ENCODE measurements around the gene CFAP46. TPM values are rescaled to one million over a fixed set of nuclear protein-coding genes. Genes with fewer than 3 reads are reported as not detected.

CFAP46 gene
- total and polyA plus RNA-seq, 10 of the 15 experiments (the other 5 are each of a cell fraction or from before 2014, with no cell fraction given) = 0.01 to 0.18 (median 0.03) TPM; not detected in 7

GRCh38 chr10:132832186-132832969 lies 110.0 kb downstream of the CFAP46 start:
- intact Hi-C loops (cut with micrococcal nuclease; ENCODE audit: unreplicated experiment) = no loop called here
- no peaks in the 10 kb centered on the region; the same call in 2 of the 3 replicates for H3K9me3 ChIP-seq (replicated peaks; ENCODE audit: control insufficient read depth, insufficient read depth, low read length)
- WGBS (ENCODE audit: insufficient coverage, insufficient replicate concordance, low lambda C conversion rate, missing lambda C conversion rate) = 57% methylated on average over 30 of the region's 30 CpGs
- ChIA-PET CTCF (no interaction called here), SMC1A (ENCODE audit: uncharacterized antibody, unreplicated experiment) (interaction anchor here (0.6 kb wide), 1 partner anchor 261 kb away, joined by 3 read pairs; no protein-coding TSS in a partner anchor), POLR2A (no interaction called here), RAD21 (ENCODE audit: unreplicated experiment) (no interaction called here)
- H3K36me3 ChIP-seq (ENCODE audit: control insufficient read depth in 2 of 2, insufficient read depth in 2 of 2, low read length in 1 of 2) = no peaks in the 10 kb centered on the region
- H3K4me3 ChIP-seq = no peak overlapping the region
- no peaks in the 10 kb centered on the region for H3K79me2 ChIP-seq (ENCODE audit: control insufficient read depth, insufficient read depth, low read length)
- H2AFZ ChIP-seq (ENCODE audit: control insufficient read depth, low read depth, low read length) = no peak overlapping the region
- H3K9ac ChIP-seq (ENCODE audit: control insufficient read depth, insufficient read depth, low read length) = no peak overlapping the region
- no peaks in the 10 kb centered on the region for H3K4me1 ChIP-seq (ENCODE audit: control insufficient read depth, insufficient read depth, low read length)
- H3K4me2 ChIP-seq (ENCODE audit: control insufficient read depth, insufficient read depth) = no peak overlapping the region
- FAIRE-seq = no peak
- H3K27me3 ChIP-seq (replicated peaks in 1 of 2; ENCODE audit: control insufficient read depth in 2 of 2, insufficient read depth in 2 of 2, low read length in 1 of 2) = no peaks in the 10 kb centered on the region
- no peak overlapping the region for H3K27ac ChIP-seq (ENCODE audit: control insufficient read depth, insufficient read depth)
- in situ Hi-C loops (cut with MboI) = no loop called here
- DNase-seq (ENCODE audit: low read depth, low spot score) = no peak
- no peaks in the 10 kb centered on the region for H4K20me1 ChIP-seq (ENCODE audit: control insufficient read depth, insufficient read depth)
- BruUV-seq (replicated peaks) = no TSS peak
- no peak for ATAC-seq
- no peak for TF ChIP-seq CHD2 (IDR thresholded peaks at IDR 0.05; ENCODE audit: borderline replicate concordance, low read depth, low read length)
- TF ChIP-seq TCF7 (IDR thresholded peaks at IDR 0.05; ENCODE audit: borderline replicate concordance) = no peak
- TF ChIP-seq ZBTB4 (CRISPR knock-in tag; IDR thresholded peaks at IDR 0.05) = no peak
- no peak for TF ChIP-seq NFYA (IDR thresholded peaks at IDR 0.05; ENCODE audit: borderline replicate concordance, low read depth, low read length)
- no peak for TF ChIP-seq NR2F1 (conservative IDR thresholded peaks at IDR 0.05)
- no peak for TF ChIP-seq CBX3 (IDR thresholded peaks at IDR 0.05; ENCODE audit: borderline replicate concordance, low read depth)
- no peak for TF ChIP-seq RBBP5 (conservative IDR thresholded peaks at IDR 0.05)
- no peak for TF ChIP-seq REST (IDR thresholded peaks at IDR 0.05; ENCODE audit: low read depth, low read length)
- no peak for TF ChIP-seq NFIC (IDR thresholded peaks at IDR 0.05; ENCODE audit: low read depth, low read length)
- TF ChIP-seq BRCA1 (IDR thresholded peaks at IDR 0.05; ENCODE audit: low read depth, low read length) = no peak
- no peak for TF ChIP-seq ZNF622 (IDR thresholded peaks at IDR 0.05)
- TF ChIP-seq CEBPZ (IDR thresholded peaks at IDR 0.05; ENCODE audit: low read depth, low read length) = no peak
- no peak for TF ChIP-seq GABPA (IDR thresholded peaks at IDR 0.05; ENCODE audit: low read depth)
- TF ChIP-seq KLF5 (IDR thresholded peaks at IDR 0.05; ENCODE audit: partially characterized antibody) = no peak
